Measurements from ENCODE around the gene GAB4.
"Not testable (repeated sequence)": the region's sequence is repeated elsewhere in the genome, so short reads cannot be mapped to it uniquely, and the experiment has no call there.

Gene GAB4

DNA sequence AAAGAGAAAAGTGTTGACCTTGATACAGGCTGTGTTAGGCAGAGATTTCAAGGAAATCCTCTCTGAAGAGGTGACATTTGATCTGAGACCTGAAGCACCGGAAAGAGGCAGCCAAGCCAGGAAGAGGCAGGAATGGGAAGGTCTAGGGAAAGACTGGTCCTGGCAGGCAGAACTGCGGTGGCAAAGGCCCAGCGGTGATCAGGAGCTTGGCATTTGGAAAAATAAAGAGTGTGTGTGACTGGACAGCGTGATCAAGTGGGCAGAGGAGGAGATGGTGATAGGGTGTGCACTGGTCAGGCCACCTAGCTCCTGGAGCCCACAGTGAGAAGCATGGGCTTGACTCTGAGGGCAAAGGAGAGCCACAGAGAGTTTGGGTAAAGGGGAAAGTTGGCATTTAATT is 27.2 kb upstream of the GAB4 start:
- TF ChIP-seq, protein P1, sequence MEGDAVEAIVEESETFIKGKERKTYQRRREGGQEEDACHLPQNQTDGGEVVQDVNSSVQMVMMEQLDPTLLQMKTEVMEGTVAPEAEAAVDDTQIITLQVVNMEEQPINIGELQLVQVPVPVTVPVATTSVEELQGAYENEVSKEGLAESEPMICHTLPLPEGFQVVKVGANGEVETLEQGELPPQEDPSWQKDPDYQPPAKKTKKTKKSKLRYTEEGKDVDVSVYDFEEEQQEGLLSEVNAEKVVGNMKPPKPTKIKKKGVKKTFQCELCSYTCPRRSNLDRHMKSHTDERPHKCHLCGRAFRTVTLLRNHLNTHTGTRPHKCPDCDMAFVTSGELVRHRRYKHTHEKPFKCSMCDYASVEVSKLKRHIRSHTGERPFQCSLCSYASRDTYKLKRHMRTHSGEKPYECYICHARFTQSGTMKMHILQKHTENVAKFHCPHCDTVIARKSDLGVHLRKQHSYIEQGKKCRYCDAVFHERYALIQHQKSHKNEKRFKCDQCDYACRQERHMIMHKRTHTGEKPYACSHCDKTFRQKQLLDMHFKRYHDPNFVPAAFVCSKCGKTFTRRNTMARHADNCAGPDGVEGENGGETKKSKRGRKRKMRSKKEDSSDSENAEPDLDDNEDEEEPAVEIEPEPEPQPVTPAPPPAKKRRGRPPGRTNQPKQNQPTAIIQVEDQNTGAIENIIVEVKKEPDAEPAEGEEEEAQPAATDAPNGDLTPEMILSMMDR (IDR thresholded peaks at IDR 0.05; ENCODE audit: low read depth, low read length, missing control alignments): no peak
- H3K4me3 ChIP-seq (ENCODE audit: low read depth, low read length): no peak overlapping the region
- no peak for DNase-seq (ENCODE audit: low read depth)

DNA sequence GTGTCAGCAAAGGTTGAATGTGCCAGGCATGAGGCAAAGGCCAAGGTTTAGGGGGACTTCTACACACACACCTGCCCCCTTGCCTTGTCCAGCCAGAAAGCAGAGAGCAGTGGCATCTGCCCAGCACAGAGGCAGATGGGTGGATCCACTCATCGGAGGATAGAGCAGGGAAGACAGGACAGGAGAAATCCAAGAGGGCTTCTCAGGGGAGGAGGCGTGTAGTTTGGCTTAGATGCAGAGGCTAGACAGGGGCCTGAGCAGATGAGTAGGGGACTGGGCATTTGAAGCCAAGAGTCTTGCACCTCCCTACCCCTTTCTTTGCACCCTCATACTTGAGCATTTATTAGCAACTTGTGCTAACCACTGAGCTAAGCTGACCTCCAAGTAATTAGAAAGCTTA is 26.5 kb upstream of the GAB4 start:
- DNase-seq (ENCODE audit: low read depth); H3K4me3 ChIP-seq (ENCODE audit: low read depth, low read length): not testable (repeated sequence)

DNA sequence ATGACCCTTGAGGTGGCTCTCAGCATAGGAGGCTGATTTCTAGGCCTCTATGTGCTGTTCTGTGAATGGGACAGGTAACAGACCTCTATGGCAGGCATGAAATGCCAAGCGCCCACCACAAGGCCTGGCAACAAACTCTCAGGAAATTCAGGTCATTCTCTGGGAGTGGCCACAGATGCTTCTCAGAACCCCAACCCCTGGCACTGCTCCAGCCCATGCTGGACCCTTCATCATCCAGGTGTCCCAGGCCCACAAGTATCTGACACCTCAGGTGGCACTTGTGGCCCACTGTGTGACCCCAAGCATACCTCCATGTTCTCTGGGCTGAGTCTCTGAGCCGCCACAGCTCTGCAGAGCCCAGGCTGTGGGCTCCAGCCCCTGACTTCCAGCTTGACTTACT is 24.3 kb upstream of the GAB4 start:
- not testable (repeated sequence) for DNase-seq (ENCODE audit: low read depth)

DNA sequence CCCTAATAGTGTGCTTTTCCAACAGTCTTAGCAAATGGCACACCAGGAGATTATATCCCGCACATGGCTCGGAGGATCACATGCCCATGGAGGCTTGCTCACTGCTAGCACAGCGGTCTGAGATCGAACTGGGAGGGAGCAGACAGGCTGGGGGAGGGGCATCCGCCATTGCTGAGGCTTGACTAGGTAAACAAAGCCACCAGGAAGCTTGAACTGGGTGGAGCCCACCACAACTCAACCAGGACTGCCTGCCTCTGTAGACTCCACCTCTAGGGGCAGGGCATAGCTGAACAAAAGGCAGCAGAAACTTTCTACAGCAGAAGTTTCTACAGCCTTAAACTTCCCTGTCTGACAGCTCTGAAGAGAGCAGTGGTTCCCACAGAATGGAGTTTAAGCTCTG is 16.4 kb upstream of the GAB4 start:
- H3K4me3 ChIP-seq (ENCODE audit: low read depth, low read length); DNase-seq (ENCODE audit: low read depth): not testable (repeated sequence)

More for the DNA sequence above, 24.3 kb upstream of the GAB4 start:
- not testable (repeated sequence) for H3K4me3 ChIP-seq (ENCODE audit: low read depth, low read length)

DNA sequence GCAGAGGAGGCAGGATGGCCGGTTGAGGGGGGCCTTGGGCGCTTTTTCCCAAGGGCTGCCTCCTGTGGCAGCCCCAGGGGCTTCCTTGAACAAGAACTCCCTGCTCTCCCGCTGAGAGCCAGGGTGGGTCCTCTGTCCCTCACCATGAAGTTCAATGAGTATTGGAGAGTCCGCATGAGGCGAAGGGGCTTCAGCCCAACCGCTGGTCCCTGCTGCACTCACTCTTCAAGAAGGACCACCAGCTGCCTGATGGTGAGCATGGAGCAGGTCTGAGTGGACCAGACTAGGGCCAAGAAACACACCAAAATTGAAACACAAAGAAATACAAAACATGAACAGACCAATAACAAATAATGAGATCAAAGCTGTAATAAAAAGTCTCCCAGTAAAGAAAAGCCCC is 7.5 kb upstream of the GAB4 start:
- H3K4me3 ChIP-seq (ENCODE audit: low read depth, low read length); DNase-seq (ENCODE audit: low read depth): not testable (repeated sequence)

DNA sequence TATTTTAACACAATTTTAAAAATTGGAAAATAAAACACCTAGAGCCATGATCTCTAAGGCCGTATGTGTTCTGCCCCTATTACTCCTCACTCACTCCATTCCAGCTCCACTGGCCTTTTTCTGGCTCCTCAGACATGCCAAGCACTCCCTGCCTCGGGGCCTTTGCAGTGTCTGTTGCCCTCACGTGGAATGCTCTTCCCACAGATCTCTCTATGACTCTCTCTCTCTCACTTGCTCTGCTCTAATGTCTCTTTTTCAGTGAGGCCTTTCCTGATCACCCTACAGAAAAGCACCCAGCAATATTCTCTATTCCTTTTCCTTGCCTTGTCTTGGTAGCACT is 6.0 kb upstream of the GAB4 start:
- not testable (repeated sequence) for H3K4me3 ChIP-seq (ENCODE audit: low read depth, low read length); DNase-seq (ENCODE audit: low read depth)

DNA sequence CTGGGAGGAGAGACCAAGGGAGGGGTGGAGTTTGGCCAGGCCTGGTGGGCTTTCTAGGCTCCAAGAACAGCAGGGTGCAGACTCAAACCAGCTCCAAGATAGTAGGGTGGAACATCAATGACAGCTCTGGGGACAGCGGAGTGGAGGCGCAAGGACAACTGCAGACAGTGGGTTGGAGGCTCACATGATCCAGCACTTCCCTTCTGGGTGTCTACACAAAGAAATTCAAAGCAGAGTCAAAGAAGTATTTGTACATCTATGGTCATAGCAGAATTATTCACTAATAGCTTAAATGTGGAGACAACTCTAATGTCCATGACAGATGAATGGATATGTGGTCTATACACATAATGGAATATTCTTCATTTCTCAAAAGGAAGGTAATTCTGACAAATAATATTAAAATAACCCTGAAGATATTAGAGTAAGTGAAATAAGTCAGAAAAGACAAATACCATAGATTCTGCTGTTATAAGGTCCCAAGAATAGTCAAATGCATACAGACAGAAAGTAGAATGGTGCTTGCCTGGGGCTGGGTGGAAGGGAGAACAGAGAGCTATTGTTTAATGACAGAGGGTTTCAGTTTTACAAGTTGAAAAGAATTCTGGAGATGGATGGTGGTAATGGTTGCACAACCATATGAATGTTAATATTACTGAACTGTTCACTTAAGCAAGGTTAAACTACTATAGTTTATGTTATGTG is 5.5 kb upstream of the GAB4 start:
- TF ChIP-seq, protein P1 (IDR thresholded peaks at IDR 0.05; ENCODE audit: low read depth, low read length, missing control alignments): no peak
- no peak for DNase-seq (ENCODE audit: low read depth)
- H3K4me3 ChIP-seq (ENCODE audit: low read depth, low read length): no peak overlapping the region

DNA sequence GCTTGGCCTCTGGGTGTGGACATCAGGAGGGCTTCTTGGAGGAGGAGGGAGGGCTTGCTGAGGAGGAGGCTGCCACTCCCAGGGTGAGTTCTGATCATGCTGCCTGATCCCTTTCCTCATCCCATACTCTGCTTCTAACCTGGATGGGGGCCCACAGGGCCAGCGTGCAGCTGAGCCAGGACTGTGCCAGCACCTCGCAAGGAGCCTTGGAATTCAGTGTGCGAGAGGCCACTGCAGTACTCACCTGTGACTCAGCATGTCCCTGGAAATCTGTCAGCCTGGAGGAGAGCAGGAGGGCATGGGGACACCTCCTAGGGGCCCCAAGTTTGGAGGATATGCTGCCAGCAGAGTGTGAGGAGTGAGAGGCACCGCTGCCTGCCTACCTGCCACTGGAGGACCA is 4.2 kb upstream of the GAB4 start:
- no peak overlapping the region for H3K4me3 ChIP-seq (ENCODE audit: low read depth, low read length)
- DNase-seq (ENCODE audit: low read depth): no peak
- TF ChIP-seq, protein P1 (IDR thresholded peaks at IDR 0.05; ENCODE audit: low read depth, low read length, missing control alignments): no peak

DNA sequence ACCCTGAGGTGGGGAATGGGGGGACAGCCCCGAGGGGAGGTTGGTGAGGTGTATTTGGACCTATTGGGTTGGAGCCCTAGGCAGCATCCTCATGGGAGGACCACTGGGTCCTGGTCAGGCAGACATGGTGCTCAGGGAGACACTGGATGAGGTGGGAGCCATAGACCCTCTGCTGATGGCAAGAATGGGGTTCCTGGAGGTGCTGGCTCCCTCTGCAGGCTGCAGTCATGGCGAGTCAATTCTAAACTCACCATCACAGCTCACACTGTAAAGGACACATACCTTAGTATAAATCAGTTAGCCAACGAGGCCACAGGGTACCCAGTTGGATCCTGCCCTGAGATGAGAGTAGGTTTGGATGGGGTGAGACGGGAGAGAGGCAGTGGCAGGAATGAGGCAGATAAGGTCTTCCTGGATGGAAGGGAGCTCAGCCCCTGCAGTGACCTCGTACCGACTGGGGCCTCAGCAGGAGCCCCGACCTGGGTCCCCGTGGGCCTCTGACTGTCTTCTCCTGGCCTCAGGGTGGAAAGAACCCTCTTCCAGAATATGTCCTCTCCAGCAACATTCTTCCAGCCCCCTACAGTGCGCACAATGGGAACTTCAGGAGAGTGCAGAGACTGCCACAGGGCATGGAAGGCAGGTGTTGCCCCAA is 1.7 kb upstream of the GAB4 start:
- TF ChIP-seq, protein P1 (IDR thresholded peaks at IDR 0.05; ENCODE audit: low read depth, low read length, missing control alignments): peak; percentile 38
- no peak for DNase-seq (ENCODE audit: low read depth)
- H3K4me3 ChIP-seq (ENCODE audit: low read depth, low read length): no peak overlapping the region

DNA sequence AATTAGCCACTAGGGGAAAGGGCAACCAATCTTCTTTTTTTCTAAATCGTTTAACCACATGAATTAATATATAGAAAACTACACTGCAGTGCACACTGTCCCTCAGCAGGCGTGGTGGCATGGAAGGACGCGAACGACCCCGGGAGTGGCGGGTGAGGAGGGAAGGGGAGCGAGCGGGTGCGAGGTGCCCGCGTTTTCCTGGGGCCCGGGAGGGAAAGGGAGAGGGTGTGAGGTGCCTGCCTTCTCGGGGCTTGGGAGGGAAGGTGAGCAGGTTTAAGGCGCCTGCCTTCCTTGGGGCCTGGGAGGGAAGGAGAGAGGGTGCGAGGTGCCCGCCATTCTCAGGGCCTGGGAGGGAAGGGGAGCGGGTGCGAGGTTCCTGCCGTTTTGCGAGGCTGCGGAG is 765 bp downstream of the GAB4 start:
- TF ChIP-seq, protein P1 (IDR thresholded peaks at IDR 0.05; ENCODE audit: low read depth, low read length, missing control alignments): no peak
- no peak overlapping the region for H3K4me3 ChIP-seq (ENCODE audit: low read depth, low read length)
- DNase-seq (ENCODE audit: low read depth): no peak
